GM12864 (cell line): ENCODE results near the gene STARD13.

ENCODE experiments used
- DNase-seq: peaks from one replicate; pipeline ENCODE4 v3.0.0-alpha.2; 2011; ENCODE audit warnings: low read depth
- H3K4me3 ChIP-seq: 2 replicates; pipeline ENCODE4 v1.5.1; 2011; ENCODE audit warnings: mild to moderate bottlenecking, low read depth, low read length, control low read depth
- CTCF ChIP-seq: IDR thresholded peaks from 2 replicates; pipeline ENCODE4 v1.5.1; 2011; ENCODE audit warnings: low read depth, mild to moderate bottlenecking, moderate library complexity, low read length, control low read depth, inconsistent platforms; ENCODE audit errors: missing control alignments

STARD13 gene

GRCh38 chr13:33277946-33278345 is 7.6 kb downstream of the STARD13 start:
- DNase-seq: no peak
- TF ChIP-seq CTCF: no peak
- H3K4me3 ChIP-seq: no peak overlapping the region

- no peak overlapping the region for H3K4me3 ChIP-seq
- no peak for DNase-seq
- TF ChIP-seq CTCF: no peak
Observed at GRCh38 chr13:33277037-33277740, 8.4 kb downstream of the STARD13 start.

GRCh38 chr13:33276570-33276969 is 9.0 kb downstream of the STARD13 start:
- no peak for TF ChIP-seq CTCF
- no peak for DNase-seq
- no peak overlapping the region for H3K4me3 ChIP-seq

- no peak for DNase-seq
- no peak overlapping the region for H3K4me3 ChIP-seq
Observed at GRCh38 chr13:33275916-33276315, 9.6 kb downstream of the STARD13 start.

GRCh38 chr13:33274264-33274663 is 11.3 kb downstream of the STARD13 start:
- H3K4me3 ChIP-seq: no peak overlapping the region
- DNase-seq: no peak
- no peak for TF ChIP-seq CTCF

More at GRCh38 chr13:33275916-33276315, 9.6 kb downstream of the STARD13 start:
- TF ChIP-seq CTCF: no peak

GRCh38 chr13:33272531-33273124 is 12.9 kb downstream of the STARD13 start:
- no peak for DNase-seq
- H3K4me3 ChIP-seq: no peak overlapping the region

More at GRCh38 chr13:33272531-33273124, 12.9 kb downstream of the STARD13 start:
- TF ChIP-seq CTCF: no peak
